ENCODE results near the gene GRID1.
"Not testable (repeated sequence)": the region's sequence is repeated elsewhere in the genome, so short reads cannot be mapped to it uniquely, and the experiment has no call there.

The GRID1 gene

DNA sequence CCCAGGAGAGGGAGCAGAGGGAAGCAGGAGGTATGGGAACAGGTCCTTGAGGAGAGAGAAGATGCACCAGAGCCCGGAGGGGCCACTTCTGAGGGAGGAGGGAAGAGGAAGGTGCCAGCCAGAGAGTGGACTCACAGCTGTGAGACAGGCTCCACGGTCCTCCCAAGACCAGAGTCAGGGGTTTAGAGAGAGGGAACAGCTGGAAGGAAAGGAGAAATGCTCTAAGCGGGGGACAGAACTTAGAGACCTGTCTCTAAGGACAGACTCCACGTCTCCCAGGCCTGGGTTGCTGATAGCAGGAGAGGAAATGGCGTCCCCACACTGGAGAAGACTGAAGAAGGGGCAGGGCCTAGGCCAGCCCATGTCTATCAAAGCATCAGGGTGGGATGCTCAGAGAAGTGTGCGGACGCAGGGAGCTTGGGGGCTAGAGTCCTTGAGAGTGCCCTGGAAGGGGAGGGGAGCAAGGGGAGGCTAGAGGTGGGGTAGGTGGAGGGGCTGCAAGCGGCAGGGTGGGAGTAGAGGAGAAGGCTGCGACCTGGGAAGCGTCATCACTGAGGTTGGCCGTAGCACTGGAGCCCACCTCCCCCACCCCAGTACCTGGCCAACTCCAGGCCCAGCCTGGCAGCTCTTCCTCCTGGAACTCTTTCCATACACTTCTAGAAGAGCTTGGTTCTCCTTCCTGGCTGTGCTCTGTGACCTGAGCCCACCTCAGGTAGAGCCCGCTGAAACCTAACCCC lies 25.6 kb upstream of the GRID1 start:
- no peak for DNase-seq (ENCODE audit: low read depth)
- TF ChIP-seq CTCF (IDR thresholded peaks at IDR 0.05; ENCODE audit: low read length, missing control alignments): no peak
- H3K4me3 ChIP-seq (replicated peaks; ENCODE audit: low read depth, low read length): no peak overlapping the region

- TF ChIP-seq CTCF (IDR thresholded peaks at IDR 0.05; ENCODE audit: low read length, missing control alignments): no peak
- H3K4me3 ChIP-seq (replicated peaks; ENCODE audit: low read depth, low read length): no peak overlapping the region
- DNase-seq (ENCODE audit: low read depth): no peak
Observed at GRCh38 chr10:86391236-86391840, 24.7 kb upstream of the GRID1 start.

DNA sequence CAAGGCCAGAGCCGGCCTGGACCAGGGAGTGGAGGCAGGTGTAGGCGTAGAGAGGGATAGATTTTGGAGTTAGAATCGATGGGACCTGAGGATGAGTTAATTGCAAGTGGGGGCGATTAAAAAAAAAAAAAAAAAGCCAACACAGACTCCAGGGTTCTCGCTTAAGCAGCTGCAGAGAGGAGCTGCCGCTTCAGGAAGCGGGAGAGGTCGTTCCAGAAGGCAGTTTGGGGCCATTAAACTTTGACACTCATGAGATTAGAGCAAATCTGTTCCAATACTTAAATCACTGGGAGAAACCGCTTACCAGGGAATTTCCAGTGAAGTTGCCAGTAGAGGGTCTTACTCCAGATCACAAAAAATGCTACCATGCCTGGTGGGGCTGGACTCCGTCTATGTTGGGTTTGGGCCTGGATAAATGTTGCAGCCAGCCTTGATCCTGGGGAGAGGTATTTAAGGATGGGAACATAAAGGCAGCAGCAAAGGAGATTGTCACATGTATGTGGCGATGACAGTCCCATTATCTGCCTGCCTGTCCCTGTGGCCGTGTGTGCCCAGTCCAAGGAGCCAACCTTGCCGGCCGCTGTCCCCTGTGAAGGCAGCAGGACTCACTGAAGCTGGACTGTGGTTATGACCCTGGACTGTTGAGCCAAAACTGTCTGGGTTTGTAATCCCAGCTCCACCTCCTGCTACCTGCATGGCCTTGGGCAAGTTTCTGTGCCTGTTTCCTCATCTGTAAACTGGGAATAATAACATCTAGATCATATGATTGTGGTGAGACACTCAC lies 23.9 kb upstream of the GRID1 start:
- DNase-seq (ENCODE audit: low read depth): no peak
- H3K4me3 ChIP-seq (replicated peaks; ENCODE audit: low read depth, low read length): no peak overlapping the region
- TF ChIP-seq CTCF (IDR thresholded peaks at IDR 0.05; ENCODE audit: low read length, missing control alignments): no peak

GRCh38 chr10:86389441-86390193 lies 23.0 kb upstream of the GRID1 start:
- peak; percentile 56 for DNase-seq (ENCODE audit: low read depth)
- no peak for TF ChIP-seq CTCF (IDR thresholded peaks at IDR 0.05; ENCODE audit: low read length, missing control alignments)
- peak overlapping the region; percentile 35 for H3K4me3 ChIP-seq (replicated peaks; ENCODE audit: low read depth, low read length)

DNA sequence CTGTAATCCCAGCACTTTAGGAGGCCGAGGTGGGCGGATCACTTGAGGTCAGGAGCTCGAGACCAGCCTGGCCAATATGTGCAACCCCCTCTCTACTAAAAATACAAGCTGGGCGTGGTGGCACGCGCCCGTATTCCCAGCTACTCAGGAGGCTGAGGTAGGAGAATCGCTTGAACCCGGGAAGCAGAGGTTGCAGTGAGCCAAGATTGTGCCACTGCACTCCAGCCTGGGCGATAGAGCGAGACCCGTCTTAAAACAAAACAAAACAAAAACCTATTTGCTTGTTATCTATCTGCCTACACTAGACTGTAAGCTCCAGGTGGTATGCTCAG lies 22.5 kb upstream of the GRID1 start:
- DNase-seq (ENCODE audit: low read depth): not testable (repeated sequence)
- H3K4me3 ChIP-seq (replicated peaks; ENCODE audit: low read depth, low read length): peak overlapping the region; percentile 35

GRCh38 chr10:86388119-86388704 lies 21.6 kb upstream of the GRID1 start:
- no peak overlapping the region for H3K4me3 ChIP-seq (replicated peaks; ENCODE audit: low read depth, low read length)
- DNase-seq (ENCODE audit: low read depth): no peak
- no peak for TF ChIP-seq CTCF (IDR thresholded peaks at IDR 0.05; ENCODE audit: low read length, missing control alignments)

Measured in fibroblast of pulmonary artery (primary cell).